Keratinocyte (primary cell): ENCODE measurements around the gene HMCN1.

Source experiments
- EZH2 ChIP-seq: IDR thresholded peaks from one replicate; pipeline ENCODE4 v1.6.1; 2012; ENCODE audit warnings: inconsistent platforms, mild to moderate bottlenecking, low read length, moderate library complexity
- TF ChIP-seq, protein P1 (sequence below), 3 experiments: IDR thresholded peaks in 1 of 3; conservative IDR thresholded peaks in 1 of 3; optimal IDR thresholded peaks in 1 of 3; 2 replicates in 2 of 3; 3 replicates in 1 of 3; pipeline versions ENCODE3 to v1.5.1; 2011; ENCODE audit warnings: low read length in 3 of 3, mild to moderate bottlenecking in 3 of 3, moderate library complexity in 2 of 3, control low read depth in 1 of 3, inconsistent platforms in 1 of 3; ENCODE audit not compliant: insufficient read depth in 2 of 3; ENCODE audit errors: extremely low read depth in 1 of 3

DNA sequence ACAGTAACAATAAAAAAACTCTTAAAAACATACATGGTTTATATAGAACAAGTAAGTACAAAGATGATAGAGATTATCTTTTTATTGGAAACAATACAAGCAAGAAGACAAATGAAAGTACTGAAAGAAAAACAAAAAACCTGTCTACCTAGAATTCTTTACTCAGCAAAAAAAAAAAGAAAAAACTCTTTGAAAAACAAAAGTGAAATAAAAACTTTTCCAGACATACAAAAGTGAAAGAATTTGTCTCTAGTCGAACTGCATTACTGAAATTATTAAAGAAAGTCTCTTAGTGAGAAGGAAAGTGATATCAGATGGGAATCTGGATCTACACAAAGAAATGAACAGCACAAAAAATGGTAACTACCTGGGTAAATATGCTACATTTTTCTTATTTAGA is 2.7 kb upstream of the HMCN1 start:
- TF ChIP-seq, protein P1, sequence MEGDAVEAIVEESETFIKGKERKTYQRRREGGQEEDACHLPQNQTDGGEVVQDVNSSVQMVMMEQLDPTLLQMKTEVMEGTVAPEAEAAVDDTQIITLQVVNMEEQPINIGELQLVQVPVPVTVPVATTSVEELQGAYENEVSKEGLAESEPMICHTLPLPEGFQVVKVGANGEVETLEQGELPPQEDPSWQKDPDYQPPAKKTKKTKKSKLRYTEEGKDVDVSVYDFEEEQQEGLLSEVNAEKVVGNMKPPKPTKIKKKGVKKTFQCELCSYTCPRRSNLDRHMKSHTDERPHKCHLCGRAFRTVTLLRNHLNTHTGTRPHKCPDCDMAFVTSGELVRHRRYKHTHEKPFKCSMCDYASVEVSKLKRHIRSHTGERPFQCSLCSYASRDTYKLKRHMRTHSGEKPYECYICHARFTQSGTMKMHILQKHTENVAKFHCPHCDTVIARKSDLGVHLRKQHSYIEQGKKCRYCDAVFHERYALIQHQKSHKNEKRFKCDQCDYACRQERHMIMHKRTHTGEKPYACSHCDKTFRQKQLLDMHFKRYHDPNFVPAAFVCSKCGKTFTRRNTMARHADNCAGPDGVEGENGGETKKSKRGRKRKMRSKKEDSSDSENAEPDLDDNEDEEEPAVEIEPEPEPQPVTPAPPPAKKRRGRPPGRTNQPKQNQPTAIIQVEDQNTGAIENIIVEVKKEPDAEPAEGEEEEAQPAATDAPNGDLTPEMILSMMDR (optimal IDR thresholded peaks at IDR 0.05 in 1 of 3, IDR thresholded peaks at IDR 0.05 in 1 of 3, conservative IDR thresholded peaks at IDR 0.05 in 1 of 3; ENCODE audit: extremely low read depth in 1 of 3, insufficient read depth in 2 of 3, low read length in 3 of 3): no peak
- no peak for TF ChIP-seq EZH2
